ENCODE measurements around the gene TMEM181. TPM values are rescaled to one million over a fixed set of nuclear protein-coding genes. Genes with fewer than 3 reads are reported as not detected.
A peak's percentile ranks its signal among the peaks of the same experiment; 100 is the strongest.

Gene TMEM181, protein sequence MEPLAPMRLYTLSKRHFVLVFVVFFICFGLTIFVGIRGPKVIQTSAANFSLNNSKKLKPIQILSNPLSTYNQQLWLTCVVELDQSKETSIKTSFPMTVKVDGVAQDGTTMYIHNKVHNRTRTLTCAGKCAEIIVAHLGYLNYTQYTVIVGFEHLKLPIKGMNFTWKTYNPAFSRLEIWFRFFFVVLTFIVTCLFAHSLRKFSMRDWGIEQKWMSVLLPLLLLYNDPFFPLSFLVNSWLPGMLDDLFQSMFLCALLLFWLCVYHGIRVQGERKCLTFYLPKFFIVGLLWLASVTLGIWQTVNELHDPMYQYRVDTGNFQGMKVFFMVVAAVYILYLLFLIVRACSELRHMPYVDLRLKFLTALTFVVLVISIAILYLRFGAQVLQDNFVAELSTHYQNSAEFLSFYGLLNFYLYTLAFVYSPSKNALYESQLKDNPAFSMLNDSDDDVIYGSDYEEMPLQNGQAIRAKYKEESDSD
- 10 to 100 TPM; 15.5 to 15.6 TPM for total RNA-seq
- 1 to 10 TPM; 6.4 to 9.7 TPM for polyA plus RNA-seq

DNA sequence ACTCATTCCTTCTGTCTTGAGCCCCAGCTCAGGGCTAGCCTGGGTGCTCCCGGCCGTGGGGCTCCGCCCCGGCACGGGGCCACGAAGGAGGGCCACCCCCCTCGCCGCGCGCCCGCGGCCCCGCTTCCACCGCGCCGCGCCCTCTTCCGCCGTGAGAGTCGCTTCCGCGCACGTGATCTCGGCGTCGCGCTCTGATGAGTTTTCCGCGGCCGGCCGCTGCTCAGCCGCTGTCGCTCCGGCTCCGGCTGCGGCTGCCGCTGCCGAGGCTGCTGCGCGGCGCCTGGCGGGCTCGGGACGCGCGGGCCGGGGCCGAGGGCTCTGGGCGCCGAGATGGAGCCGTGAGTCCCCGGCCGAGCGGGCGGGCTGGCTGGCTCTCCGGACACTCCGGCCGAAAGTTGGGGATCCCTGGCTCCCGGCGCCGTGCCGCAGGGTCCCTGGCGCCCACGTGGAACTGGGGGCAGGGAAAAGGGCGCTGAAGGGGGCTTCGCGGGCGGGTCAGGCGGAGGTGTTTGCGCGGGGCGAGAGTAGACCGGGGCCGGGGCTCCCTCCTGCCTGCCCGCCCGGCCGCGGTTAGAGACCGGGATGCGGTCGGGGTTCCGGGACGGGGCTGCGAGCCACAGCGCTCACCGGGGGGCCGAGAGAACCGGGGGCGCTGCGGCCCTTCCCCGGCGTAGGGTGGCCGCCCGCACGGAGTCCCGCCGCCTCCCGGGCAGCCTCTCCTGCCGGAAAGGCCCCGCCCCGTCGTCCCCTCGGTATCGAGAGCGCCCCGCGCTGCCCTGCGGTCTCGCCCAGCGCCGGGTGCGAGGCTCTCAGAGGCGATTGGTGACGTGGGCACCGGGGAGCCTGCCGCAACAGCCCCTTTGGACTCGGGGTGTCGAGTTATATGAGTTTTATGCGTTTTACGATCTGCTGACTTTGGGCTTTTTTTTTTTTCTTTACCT is at the start of gene TMEM181:
Gene TMEM181 (plus strand): TSS at position 197 of the 941 bp plus-strand sequence. CDS start 134 bp downstream, at position 331.
- under 1% methylated on average over 120 of the region's 120 CpGs for WGBS
- Histone ChIP-seq H3K36me3 (ENCODE audit: control insufficient read depth in 4 of 4, insufficient read depth in 3 of 4, low read depth in 1 of 4, low read length in 3 of 4) (peaks cover 0 to 2% (median 0%) of the 10 kb centered on the region in 4 donors), H3K9ac (ENCODE audit: low read depth in 1 of 2, low read length in 2 of 2) (peak within 1 kb of the TSS; percentile 79 to 82), H3K4me3 (ENCODE audit: low read depth in 1 of 3, low read length in 3 of 3) (peak within 1 kb of the TSS; percentile 76 to 96 (median 95)), H3K4me1 (ENCODE audit: control insufficient read depth in 4 of 4, insufficient read depth in 4 of 4, low read length in 3 of 4) (peaks cover 3 to 18% (median 11%) of the 10 kb centered on the region in 4 donors), H3K27me3 (ENCODE audit: control insufficient read depth in 4 of 4, insufficient read depth in 4 of 4, low read length in 3 of 4) (no peaks in the 10 kb centered on the region), H3K9me3 (ENCODE audit: control insufficient read depth in 4 of 4, low read length in 3 of 4) (no peaks in the 10 kb centered on the region), H3K27ac (ENCODE audit: low read depth in 1 of 2, low read length in 2 of 2) (peak within 1 kb of the TSS; percentile 76 to 79)
- peak; percentile 86 for DNase-seq (ENCODE audit: low spot score)
- TF ChIP-seq RXRA (IDR thresholded peaks at IDR 0.05) (no peak), HNF4G (IDR thresholded peaks at IDR 0.05) (no peak), NR2F2 (IDR thresholded peaks at IDR 0.05) (no peak), MAX (IDR thresholded peaks at IDR 0.05) (no peak), REST (IDR thresholded peaks at IDR 0.05) (no peak), TAF1 (conservative IDR thresholded peaks at IDR 0.05) (no peak), YY1 (IDR thresholded peaks at IDR 0.05) (no peak), FOXA2 (IDR thresholded peaks at IDR 0.05) (no peak), ZBTB33 (IDR thresholded peaks at IDR 0.05) (no peak), EGR1 (IDR thresholded peaks at IDR 0.05; ENCODE audit: low read depth in 2 of 2) (peak in 1 of 2 donors; percentile 30), GABPA (IDR thresholded peaks at IDR 0.05 in 1 of 2, conservative IDR thresholded peaks at IDR 0.05 in 1 of 2) (peak in 1 of 2 donors; percentile 56)

DNA sequence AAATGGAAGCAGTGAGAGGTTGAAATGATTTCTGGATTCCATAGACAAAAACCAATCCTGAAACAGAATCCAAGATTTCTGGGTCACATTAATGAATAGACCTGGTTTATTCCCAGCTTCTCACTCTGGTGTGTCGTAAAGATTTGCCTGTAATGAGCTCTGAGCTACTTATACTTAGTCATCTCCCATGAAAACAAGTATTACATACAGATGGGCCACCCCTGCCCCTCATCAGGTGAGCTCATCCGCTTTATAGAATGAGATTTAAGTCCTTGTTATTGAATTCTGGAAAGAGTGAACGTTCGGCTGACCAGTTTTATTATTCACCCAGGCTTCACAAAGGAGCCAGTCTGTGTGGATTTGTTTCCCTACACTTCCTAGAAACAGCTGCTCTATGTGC is 47.1 kb upstream of the TMEM181 start:
- 93% methylated on average over 4 of the region's 4 CpGs for WGBS
- TF ChIP-seq TAF1 (conservative IDR thresholded peaks at IDR 0.05) = no peak
- TF ChIP-seq RAD21 (IDR thresholded peaks at IDR 0.05) = no peak
- no peak for TF ChIP-seq JUND (IDR thresholded peaks at IDR 0.05)
- TF ChIP-seq YY1 (IDR thresholded peaks at IDR 0.05) = no peak
- TF ChIP-seq ATF3 (IDR thresholded peaks at IDR 0.05) = no peak
- no peak for TF ChIP-seq EGR1 (IDR thresholded peaks at IDR 0.05; ENCODE audit: low read depth in 2 of 2)
- TF ChIP-seq MAX (IDR thresholded peaks at IDR 0.05) = no peak
- no peak for TF ChIP-seq RXRA (IDR thresholded peaks at IDR 0.05)
- TF ChIP-seq, protein P1, sequence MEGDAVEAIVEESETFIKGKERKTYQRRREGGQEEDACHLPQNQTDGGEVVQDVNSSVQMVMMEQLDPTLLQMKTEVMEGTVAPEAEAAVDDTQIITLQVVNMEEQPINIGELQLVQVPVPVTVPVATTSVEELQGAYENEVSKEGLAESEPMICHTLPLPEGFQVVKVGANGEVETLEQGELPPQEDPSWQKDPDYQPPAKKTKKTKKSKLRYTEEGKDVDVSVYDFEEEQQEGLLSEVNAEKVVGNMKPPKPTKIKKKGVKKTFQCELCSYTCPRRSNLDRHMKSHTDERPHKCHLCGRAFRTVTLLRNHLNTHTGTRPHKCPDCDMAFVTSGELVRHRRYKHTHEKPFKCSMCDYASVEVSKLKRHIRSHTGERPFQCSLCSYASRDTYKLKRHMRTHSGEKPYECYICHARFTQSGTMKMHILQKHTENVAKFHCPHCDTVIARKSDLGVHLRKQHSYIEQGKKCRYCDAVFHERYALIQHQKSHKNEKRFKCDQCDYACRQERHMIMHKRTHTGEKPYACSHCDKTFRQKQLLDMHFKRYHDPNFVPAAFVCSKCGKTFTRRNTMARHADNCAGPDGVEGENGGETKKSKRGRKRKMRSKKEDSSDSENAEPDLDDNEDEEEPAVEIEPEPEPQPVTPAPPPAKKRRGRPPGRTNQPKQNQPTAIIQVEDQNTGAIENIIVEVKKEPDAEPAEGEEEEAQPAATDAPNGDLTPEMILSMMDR (IDR thresholded peaks at IDR 0.05; ENCODE audit: low read depth, low read length, missing input control) = no peak
- no peak for TF ChIP-seq HNF4G (IDR thresholded peaks at IDR 0.05)
- no peak for TF ChIP-seq HNF4A (conservative IDR thresholded peaks at IDR 0.05)
- TF ChIP-seq ZBTB33 (IDR thresholded peaks at IDR 0.05) = no peak
- no peak for TF ChIP-seq FOXA2 (IDR thresholded peaks at IDR 0.05)
- Histone ChIP-seq H3K9ac (ENCODE audit: low read depth in 1 of 2, low read length in 2 of 2) (no peak overlapping the region), H3K36me3 (ENCODE audit: control insufficient read depth in 4 of 4, insufficient read depth in 3 of 4, low read depth in 1 of 4, low read length in 3 of 4) (no peaks in the 10 kb centered on the region), H3K27ac (ENCODE audit: low read depth in 1 of 2, low read length in 2 of 2) (no peak overlapping the region), H3K9me3 (ENCODE audit: control insufficient read depth in 4 of 4, low read length in 3 of 4) (no peaks in the 10 kb centered on the region), H3K27me3 (ENCODE audit: control insufficient read depth in 4 of 4, insufficient read depth in 4 of 4, low read length in 3 of 4) (peaks cover 0 to 9% (median 0%) of the 10 kb centered on the region in 4 donors), H3K4me3 (ENCODE audit: low read depth in 1 of 3, low read length in 3 of 3) (no peak overlapping the region), H3K4me1 (ENCODE audit: control insufficient read depth in 4 of 4, insufficient read depth in 4 of 4, low read length in 3 of 4) (peaks cover 0 to 2% (median 0%) of the 10 kb centered on the region in 4 donors)
- no peak for DNase-seq (ENCODE audit: low spot score)

Measured in liver (tissue), 9 donors.